ENCODE results near the gene CEACAM4. TPM values are rescaled to one million over a fixed set of nuclear protein-coding genes. Genes with fewer than 3 reads are reported as not detected.
"Not testable (repeated sequence)": the region's sequence is repeated elsewhere in the genome, so short reads cannot be mapped to it uniquely, and the experiment has no call there.

Gene CEACAM4
- total RNA-seq, 2 experiments from 2014 or later = not detected

- Mint-ChIP-seq H3K9me3 (ENCODE audit: low read depth) (peaks cover 19% of the 10 kb centered on the region), H3K27ac (no peak overlapping the region), H3K27me3 (no peaks in the 10 kb centered on the region), H3K4me3 (no peak overlapping the region), H3K4me1 (no peaks in the 10 kb centered on the region), H3K36me3 (ENCODE audit: low read depth) (peaks cover 43% of the 10 kb centered on the region)
- ATAC-seq = no peak
- no peak for DNase-seq
- intact Hi-C loops (cut with DNase I, micrococcal nuclease) = no loop called here
- ChIA-PET CTCF (interaction anchor here (1.5 kb wide), 1 partner anchor 13 kb away, joined by 4 read pairs; no protein-coding TSS in a partner anchor), POLR2A (no interaction called here)
Observed at GRCh38 chr19:41584260-41584810, 42.5 kb downstream of the CEACAM4 start.

GRCh38 chr19:41582577-41583182 is 44.2 kb downstream of the CEACAM4 start:
- H3K27ac Mint-ChIP-seq; intact Hi-C loops (cut with DNase I, micrococcal nuclease): not testable (repeated sequence)

GRCh38 chr19:41581068-41581467 is 45.8 kb downstream of the CEACAM4 start:
- H3K27me3 Mint-ChIP-seq; H3K4me3 Mint-ChIP-seq; H3K27ac Mint-ChIP-seq; POLR2A ChIA-PET; intact Hi-C loops (cut with DNase I, micrococcal nuclease); ATAC-seq; DNase-seq: not testable (repeated sequence)
- H3K4me1 Mint-ChIP-seq = peaks cover 15% of the 10 kb centered on the region
- CTCF ChIA-PET = interaction anchor here (1.1 to 2.2 kb wide), 6 partner anchors 12 to 131 kb away, joined by 3 to 7 read pairs (median 4); no protein-coding TSS in a partner anchor
- peaks cover 54% of the 10 kb centered on the region for H3K36me3 Mint-ChIP-seq (ENCODE audit: low read depth)
- H3K9me3 Mint-ChIP-seq (ENCODE audit: low read depth) = peaks cover 19% of the 10 kb centered on the region

More at GRCh38 chr19:41582577-41583182, 44.2 kb downstream of the CEACAM4 start:
- POLR2A ChIA-PET, DNase-seq, H3K27me3 Mint-ChIP-seq, H3K4me3 Mint-ChIP-seq, H3K4me1 Mint-ChIP-seq, ATAC-seq: not testable (repeated sequence)
- CTCF ChIA-PET = interaction anchor here (1.3 to 2.2 kb wide), 2 partner anchors 11 to 14 kb away, joined by 3 to 7 read pairs; no protein-coding TSS in a partner anchor
- Mint-ChIP-seq H3K9me3 (ENCODE audit: low read depth) (peaks cover 19% of the 10 kb centered on the region), H3K36me3 (ENCODE audit: low read depth) (peaks cover 48% of the 10 kb centered on the region)

- Mint-ChIP-seq H3K4me3 (no peak overlapping the region), H3K27ac (no peak overlapping the region), H3K4me1 (peaks cover 24% of the 10 kb centered on the region), H3K36me3 (ENCODE audit: low read depth) (peaks cover 51% of the 10 kb centered on the region), H3K27me3 (no peaks in the 10 kb centered on the region), H3K9me3 (ENCODE audit: low read depth) (peaks cover 19% of the 10 kb centered on the region)
- no peak for DNase-seq
- ATAC-seq = no peak
- intact Hi-C loops (cut with DNase I, micrococcal nuclease) = no loop called here
- POLR2A ChIA-PET = no interaction called here
- CTCF ChIA-PET = interaction anchor here (0.6 to 2.0 kb wide), 5 partner anchors 9 to 134 kb away, joined by 3 to 8 read pairs (median 4); no protein-coding TSS in a partner anchor
Observed at GRCh38 chr19:41578886-41579285, 48.0 kb downstream of the CEACAM4 start.

GRCh38 chr19:41577833-41578232 is 49.0 kb downstream of the CEACAM4 start:
- peaks cover 40% of the 10 kb centered on the region for H3K36me3 Mint-ChIP-seq (ENCODE audit: low read depth)
- H3K4me3 Mint-ChIP-seq = no peak overlapping the region
- intact Hi-C loops (cut with DNase I, micrococcal nuclease) = no loop called here

GRCh38 chr19:41577144-41577830 is 49.6 kb downstream of the CEACAM4 start:
- intact Hi-C loops (cut with DNase I, micrococcal nuclease) = no loop called here
- no peaks in the 10 kb centered on the region for H3K27me3 Mint-ChIP-seq
- H3K36me3 Mint-ChIP-seq (ENCODE audit: low read depth) = peaks cover 35% of the 10 kb centered on the region
- no peak overlapping the region for H3K4me3 Mint-ChIP-seq
- peaks cover 24% of the 10 kb centered on the region for H3K4me1 Mint-ChIP-seq
- peaks cover 12% of the 10 kb centered on the region for H3K9me3 Mint-ChIP-seq (ENCODE audit: low read depth)
- DNase-seq = no peak
- H3K27ac Mint-ChIP-seq = peak overlapping the region; percentile 15
- CTCF ChIA-PET = interaction anchor here (1.0 to 2.0 kb wide), 2 partner anchors 9 to 17 kb away, joined by 3 to 8 read pairs; no protein-coding TSS in a partner anchor
- POLR2A ChIA-PET = no interaction called here
- ATAC-seq = no peak

More at GRCh38 chr19:41577833-41578232, 49.0 kb downstream of the CEACAM4 start:
- H3K9me3 Mint-ChIP-seq (ENCODE audit: low read depth) = peaks cover 13% of the 10 kb centered on the region
- H3K27me3 Mint-ChIP-seq = no peaks in the 10 kb centered on the region
- ChIA-PET POLR2A (no interaction called here), CTCF (interaction anchor here (1.0 to 2.0 kb wide), 2 partner anchors 9 to 17 kb away, joined by 3 to 8 read pairs; no protein-coding TSS in a partner anchor)
- DNase-seq (no peak), ATAC-seq (no peak)
- peaks cover 24% of the 10 kb centered on the region for H3K4me1 Mint-ChIP-seq
- H3K27ac Mint-ChIP-seq = peak overlapping the region; percentile 15

- H3K4me3 Mint-ChIP-seq = peak within 1 kb of the TSS; percentile 70
- DNase-seq (peak; percentile 75), ATAC-seq (peak; percentile 100)
- CTCF ChIA-PET = interaction anchor here (0.7 to 2.4 kb wide), 5 partner anchors 14 to 137 kb away, joined by 4 to 28 read pairs (median 6); partner anchors contain the start of gene DMAC2
- H3K4me1 Mint-ChIP-seq = peaks cover 24% of the 10 kb centered on the region
- H3K27me3 Mint-ChIP-seq = no peaks in the 10 kb centered on the region
- H3K36me3 Mint-ChIP-seq (ENCODE audit: low read depth) = peaks cover 22% of the 10 kb centered on the region
- POLR2A ChIA-PET = interaction anchor here (0.7 kb wide), 1 partner anchor 26 kb away, joined by 3 read pairs; no protein-coding TSS in a partner anchor
- intact Hi-C loops (cut with DNase I, micrococcal nuclease) = loop anchor here (1.0 kb wide), 1 partner anchor 19 kb away; no protein-coding TSS in a partner anchor
- H3K27ac Mint-ChIP-seq = peak within 1 kb of the TSS; percentile 83
- H3K9me3 Mint-ChIP-seq (ENCODE audit: low read depth) = peaks cover under 1% of the 10 kb centered on the region
Observed at GRCh38 chr19:41575998-41576397, 50.9 kb downstream of the CEACAM4 start, which contains the start of gene CEACAM21. TSS of gene CEACAM21 (plus strand) at chr19:41576166. CDS start at chr19:41576275, 109 bp downstream.

- peak; percentile 92 for DNase-seq
- CTCF ChIA-PET = interaction anchor here (0.5 to 23.1 kb wide), 23 partner anchors 9 to 366 kb away, joined by 3 to 450 read pairs (median 4); partner anchors contain the start of gene DMAC2
- peaks cover 28% of the 10 kb centered on the region for H3K4me1 Mint-ChIP-seq
- H3K9me3 Mint-ChIP-seq (ENCODE audit: low read depth) = no peaks in the 10 kb centered on the region
- no peak overlapping the region for H3K27ac Mint-ChIP-seq
- POLR2A ChIA-PET = no interaction called here
- peaks cover 4% of the 10 kb centered on the region for H3K36me3 Mint-ChIP-seq (ENCODE audit: low read depth)
- no peaks in the 10 kb centered on the region for H3K27me3 Mint-ChIP-seq
- ATAC-seq = peak; percentile 97
- no peak overlapping the region for H3K4me3 Mint-ChIP-seq
- intact Hi-C loops (cut with DNase I, micrococcal nuclease) = loop anchor here (1.0 to 2.0 kb wide), 6 partner anchors 24 to 366 kb away; no protein-coding TSS in a partner anchor
Observed at GRCh38 chr19:41570639-41571112, 56.2 kb downstream of the CEACAM4 start.

GRCh38 chr19:41570179-41570578 is 56.7 kb downstream of the CEACAM4 start:
- H3K4me1 Mint-ChIP-seq = peaks cover 25% of the 10 kb centered on the region
- no peaks in the 10 kb centered on the region for H3K9me3 Mint-ChIP-seq (ENCODE audit: low read depth)
- peak; percentile 5 for ATAC-seq
- DNase-seq = no peak
- no peak overlapping the region for H3K27ac Mint-ChIP-seq
- H3K4me3 Mint-ChIP-seq = no peak overlapping the region
- no peaks in the 10 kb centered on the region for H3K27me3 Mint-ChIP-seq
- ChIA-PET POLR2A (no interaction called here), CTCF (interaction anchor here (0.6 to 23.1 kb wide), 26 partner anchors 10 to 373 kb away, joined by 3 to 450 read pairs (median 4); partner anchors contain the start of gene DMAC2)
- peaks cover 5% of the 10 kb centered on the region for H3K36me3 Mint-ChIP-seq (ENCODE audit: low read depth)
- intact Hi-C loops (cut with DNase I, micrococcal nuclease) = loop anchor here (1.0 to 2.0 kb wide), 6 partner anchors 25 to 366 kb away; no protein-coding TSS in a partner anchor

GRCh38 chr19:41569481-41570150 is 57.3 kb downstream of the CEACAM4 start:
- H3K36me3 Mint-ChIP-seq (ENCODE audit: low read depth) = peaks cover 5% of the 10 kb centered on the region
- H3K4me3 Mint-ChIP-seq = no peak overlapping the region
- ATAC-seq = no peak
- H3K27ac Mint-ChIP-seq = no peak overlapping the region
- CTCF ChIA-PET = interaction anchor here (0.6 to 23.1 kb wide), 20 partner anchors 10 to 373 kb away, joined by 3 to 450 read pairs (median 7); partner anchors contain the start of gene DMAC2
- POLR2A ChIA-PET = interaction anchor here (0.6 kb wide), 1 partner anchor 134 kb away, joined by 3 read pairs; no protein-coding TSS in a partner anchor
- DNase-seq = no peak
- intact Hi-C loops (cut with DNase I, micrococcal nuclease) = loop anchor here (1.0 to 2.0 kb wide), 6 partner anchors 25 to 365 kb away; no protein-coding TSS in a partner anchor
- no peaks in the 10 kb centered on the region for H3K9me3 Mint-ChIP-seq (ENCODE audit: low read depth)
- H3K4me1 Mint-ChIP-seq = peaks cover 27% of the 10 kb centered on the region
- no peaks in the 10 kb centered on the region for H3K27me3 Mint-ChIP-seq

All from activated CD4-positive, alpha-beta T cell treated with anti-CD3 and anti-CD28 coated beads for 36 hours (primary cell).